HG03460 (cell line): ENCODE results near the gene KIZ.

Experiments
- ATAC-seq: cut with Tn5 transposase; IDR thresholded peaks from one replicate; pipeline ENCODE4 v1.9.1; 2021; ENCODE audit not compliant: unreplicated experiment

The KIZ gene, protein sequence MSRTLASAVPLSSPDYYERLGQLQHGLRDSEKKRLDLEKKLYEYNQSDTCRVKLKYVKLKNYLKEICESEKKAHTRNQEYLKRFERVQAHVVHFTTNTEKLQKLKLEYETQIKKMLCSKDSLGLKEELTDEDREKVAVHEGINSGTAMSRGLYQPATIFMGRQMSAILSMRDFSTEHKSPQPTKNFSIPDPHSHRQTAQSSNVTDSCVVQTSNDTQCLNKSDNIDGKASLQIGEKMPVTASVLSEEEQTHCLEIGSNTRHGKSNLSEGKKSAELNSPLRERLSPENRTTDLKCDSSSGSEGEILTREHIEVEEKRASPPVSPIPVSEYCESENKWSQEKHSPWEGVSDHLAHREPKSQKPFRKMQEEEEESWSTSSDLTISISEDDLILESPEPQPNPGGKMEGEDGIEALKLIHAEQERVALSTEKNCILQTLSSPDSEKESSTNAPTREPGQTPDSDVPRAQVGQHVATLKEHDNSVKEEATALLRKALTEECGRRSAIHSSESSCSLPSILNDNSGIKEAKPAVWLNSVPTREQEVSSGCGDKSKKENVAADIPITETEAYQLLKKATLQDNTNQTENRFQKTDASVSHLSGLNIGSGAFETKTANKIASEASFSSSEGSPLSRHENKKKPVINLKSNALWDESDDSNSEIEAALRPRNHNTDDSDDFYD

GRCh38 chr20:21125849-21126580 is at the start of gene KIZ:
KIZ (plus strand) TSS chr20:21126082; CDS start chr20:21126116, 34 bp downstream.
- peak; percentile 96 for ATAC-seq

DNA sequence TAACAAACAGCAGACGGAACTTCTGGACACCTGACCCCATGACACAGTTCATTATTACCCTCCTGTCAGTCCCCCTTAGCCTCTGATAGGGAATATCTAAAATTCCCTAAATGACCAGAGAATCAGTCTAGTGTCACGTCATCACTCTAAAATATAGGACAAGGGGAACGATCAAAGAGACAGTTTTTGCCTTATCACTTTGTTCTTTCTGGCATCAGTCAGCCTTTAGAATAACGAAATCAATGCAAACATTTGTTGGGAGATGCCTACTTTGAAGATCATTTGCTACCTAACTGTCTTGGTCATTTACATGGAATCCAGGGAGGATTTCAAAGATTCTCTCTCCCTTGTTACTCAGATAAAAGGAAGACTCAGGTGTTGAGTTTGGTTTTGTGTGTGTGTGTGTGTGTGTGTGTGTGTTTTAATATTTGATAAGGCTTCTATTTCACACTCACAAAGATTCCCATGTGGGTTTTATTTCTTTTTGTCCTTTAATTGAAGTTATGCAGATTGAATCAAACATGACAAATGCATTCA is 48.0 kb upstream of the KIZ start:
- ATAC-seq = no peak

GRCh38 chr20:21082584-21082983 is 43.3 kb upstream of the KIZ start:
- ATAC-seq = no peak

DNA sequence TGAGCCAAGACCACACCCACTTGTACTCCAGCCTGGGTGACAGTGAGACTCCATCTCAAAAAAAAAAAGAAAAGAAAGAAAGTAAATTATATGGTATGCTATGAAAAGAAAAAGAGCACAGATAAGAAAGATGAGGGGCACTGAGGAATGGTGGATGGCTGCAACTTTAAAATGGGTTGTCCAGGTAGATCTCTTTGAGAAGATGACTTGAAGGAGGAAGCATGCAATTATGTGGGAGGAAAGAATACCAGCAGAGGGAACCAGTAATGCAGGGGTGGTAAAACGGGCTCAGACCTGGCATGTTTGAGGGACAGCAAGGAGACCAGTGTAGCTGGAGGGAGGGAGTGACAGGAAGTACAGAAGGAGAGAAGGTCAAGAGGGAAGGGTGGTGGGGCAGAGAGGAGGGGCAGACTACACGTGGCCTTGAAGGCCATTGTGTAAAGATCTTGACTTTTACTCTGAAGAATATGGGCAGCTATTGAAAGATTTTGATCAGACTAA is 42.0 kb upstream of the KIZ start:
- ATAC-seq = no peak

DNA sequence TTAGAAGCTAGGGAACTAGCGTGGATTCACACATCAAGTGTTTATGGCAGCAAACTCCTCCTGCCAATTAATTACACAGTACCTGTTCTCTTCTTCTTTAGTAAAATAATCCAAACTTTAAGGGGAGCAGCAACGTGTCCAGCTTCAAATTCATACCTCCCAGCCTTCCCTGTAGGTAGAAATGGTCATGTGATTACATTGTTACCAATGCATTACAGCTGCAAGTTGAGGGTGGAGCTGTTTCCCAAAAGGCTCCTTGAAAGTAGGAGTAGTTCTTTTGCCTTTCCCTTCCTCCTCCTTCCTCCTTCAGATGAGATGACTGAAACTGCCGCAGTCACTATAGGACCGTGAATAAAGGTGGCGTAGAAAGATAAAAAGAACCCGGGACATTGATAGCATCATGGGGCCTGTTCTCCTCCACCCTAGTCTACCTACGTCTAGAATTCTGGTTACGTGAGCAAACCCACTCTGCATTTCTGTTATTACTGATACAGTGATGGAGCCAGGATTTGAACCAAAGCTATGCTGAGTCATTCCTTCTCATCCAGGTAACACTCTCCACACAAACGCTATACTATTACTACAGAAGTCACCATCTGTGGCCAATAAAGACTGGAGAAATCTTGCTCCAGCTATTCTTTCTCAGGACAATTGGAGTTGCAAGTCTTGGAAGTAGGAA is 37.9 kb upstream of the KIZ start:
- no peak for ATAC-seq

DNA sequence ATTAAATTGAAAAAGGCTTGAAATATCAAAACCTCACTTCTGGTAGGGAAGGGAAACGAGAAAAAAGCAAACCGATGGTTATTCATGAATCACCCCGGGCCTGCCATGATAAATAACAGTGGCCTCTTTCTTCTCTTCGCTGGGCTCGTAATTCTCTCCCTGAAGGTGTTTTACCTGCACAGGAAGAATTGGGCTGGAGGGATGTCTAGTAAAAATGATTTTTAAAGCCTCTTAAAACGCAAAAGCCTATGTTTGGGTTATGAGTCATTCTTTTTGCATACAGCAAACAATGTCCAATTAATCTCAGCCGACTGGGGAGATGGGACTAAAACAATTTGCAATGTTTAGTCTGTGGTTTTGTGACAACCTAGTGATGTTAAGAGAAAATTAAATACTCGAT is 36.5 kb upstream of the KIZ start:
- ATAC-seq = no peak

DNA sequence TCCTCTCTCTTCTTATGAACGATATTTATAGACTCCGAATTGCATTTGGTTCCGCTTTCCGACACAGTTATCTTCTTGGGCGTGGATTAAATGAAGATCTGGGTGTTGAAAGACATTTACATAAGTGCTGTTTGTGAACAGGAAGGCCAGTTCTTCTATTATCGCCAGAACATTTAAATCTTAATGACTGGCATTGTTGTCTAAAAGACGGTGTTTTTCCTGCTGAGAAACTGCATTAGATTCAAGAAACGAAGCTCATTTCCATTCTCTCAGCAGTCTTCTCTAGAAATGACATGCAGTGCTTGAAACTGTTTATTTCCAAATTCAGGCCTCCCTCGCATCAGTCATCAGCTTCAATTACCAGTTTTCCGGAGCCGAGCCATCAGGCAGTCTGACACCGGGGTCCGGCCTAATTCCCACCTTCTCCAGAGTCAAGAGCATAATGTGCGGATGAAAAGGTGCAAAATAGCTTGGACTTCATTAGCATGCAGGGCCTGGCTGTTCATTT is 35.7 kb upstream of the KIZ start:
- no peak for ATAC-seq

DNA sequence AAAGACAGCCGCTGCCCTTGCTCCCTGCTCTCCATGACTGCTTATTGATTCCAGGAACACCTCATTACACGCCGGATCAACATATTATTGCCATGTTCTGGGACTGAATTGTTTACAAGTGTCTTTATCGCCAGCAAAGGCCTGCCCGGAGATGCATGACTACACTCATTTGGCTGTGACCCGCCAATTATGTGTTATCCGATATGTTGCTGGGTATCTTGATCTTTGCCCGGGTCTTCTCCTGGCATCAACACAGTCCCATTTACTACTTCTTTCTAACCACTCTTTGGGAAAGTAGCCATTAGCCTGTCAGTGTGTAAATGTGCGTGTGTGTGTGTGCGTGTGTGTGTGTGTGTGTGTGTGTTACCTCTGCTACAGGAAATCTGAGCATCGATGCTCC is 35.2 kb upstream of the KIZ start:
- no peak for ATAC-seq

DNA sequence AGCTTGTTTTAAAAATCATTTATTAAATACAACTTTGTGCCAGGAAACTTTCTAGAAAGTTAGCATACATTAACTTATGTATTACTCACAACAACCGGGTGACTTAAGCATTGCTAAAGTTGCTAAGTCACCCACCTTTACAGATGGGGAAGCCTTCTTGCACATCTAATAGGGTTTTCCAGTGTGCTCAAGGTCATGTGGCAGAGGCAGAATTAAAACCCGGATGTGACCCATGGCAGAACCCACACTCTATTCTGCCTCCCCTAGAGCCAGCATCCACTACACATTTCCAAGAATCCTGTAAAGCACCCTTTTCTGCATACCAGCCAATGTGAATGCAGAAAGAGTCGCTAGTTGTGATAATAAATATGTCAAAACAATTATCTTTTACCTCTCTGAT is 33.1 kb upstream of the KIZ start:
- no peak for ATAC-seq

DNA sequence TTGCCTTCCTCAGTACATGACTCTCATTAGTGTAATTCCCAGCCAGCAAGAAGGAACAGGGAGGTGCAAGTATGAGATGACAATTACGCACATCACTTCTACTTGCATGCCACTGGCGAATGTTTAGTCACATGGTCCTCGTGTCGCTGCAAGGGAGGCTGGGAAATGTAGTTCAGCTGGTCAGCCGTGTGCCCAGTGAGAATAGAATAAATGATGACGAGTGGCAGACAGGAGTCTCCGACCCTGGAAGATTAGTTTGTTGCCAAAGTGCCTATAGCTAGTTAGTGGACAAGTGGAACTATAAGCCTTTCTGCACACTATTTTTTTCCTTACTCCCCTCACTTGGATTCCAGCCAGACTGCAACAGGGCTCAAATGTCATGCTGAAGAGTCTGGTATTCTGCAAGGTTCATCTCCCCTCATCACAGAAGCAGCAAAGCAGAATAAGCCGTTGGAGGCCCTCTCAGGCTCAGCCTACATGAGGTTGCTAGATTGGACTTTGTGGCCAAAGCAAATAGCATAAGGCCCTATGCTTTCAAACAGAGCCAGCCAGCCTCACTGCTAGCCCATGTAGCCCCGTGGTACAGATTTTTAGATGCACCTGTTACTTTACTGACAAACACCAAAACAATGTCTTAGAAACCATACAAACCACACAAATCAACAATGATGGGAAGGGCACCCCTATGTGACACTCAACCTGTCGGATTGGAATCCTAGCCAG is 29.4 kb upstream of the KIZ start:
- no peak for ATAC-seq

DNA sequence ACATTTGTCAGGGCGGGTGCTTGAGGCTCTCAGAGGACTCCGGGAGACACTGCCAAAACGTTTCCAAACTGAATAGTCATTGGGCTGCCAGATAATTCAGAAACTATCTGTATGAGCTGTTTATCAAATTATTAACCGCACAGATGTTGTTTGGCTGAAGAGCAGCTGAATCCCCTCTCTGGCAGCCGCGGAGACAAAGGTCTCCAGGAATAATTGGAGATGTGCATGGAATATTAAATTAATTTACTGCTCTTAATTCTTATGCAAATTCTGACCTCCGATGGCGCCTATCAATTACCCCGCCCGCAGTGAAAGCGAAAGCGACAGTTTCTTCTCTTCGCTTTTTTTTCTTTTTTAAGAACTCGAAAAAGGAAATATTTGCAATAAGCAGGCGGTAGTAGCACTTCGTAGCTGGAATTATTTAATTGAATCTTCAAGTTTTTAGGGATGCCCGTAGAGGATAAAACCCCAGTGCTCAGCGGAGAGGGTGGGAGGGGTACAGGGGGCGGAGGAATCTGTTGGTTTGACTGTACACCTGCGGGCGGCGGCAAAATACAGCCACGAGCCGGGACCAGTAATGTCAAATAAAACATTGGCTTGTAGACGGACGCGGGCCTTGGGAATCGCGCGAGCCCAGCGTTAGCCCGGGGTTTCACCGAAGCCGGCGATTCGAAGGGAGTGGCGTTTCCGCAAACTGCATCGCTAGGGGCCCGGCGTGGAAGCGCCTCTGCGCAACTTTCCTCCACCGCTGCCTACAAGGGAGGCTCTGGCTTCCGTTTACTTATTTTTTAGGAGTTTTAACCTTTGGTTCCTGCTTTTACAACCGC is 25.9 kb upstream of the KIZ start:
- no peak for ATAC-seq

DNA sequence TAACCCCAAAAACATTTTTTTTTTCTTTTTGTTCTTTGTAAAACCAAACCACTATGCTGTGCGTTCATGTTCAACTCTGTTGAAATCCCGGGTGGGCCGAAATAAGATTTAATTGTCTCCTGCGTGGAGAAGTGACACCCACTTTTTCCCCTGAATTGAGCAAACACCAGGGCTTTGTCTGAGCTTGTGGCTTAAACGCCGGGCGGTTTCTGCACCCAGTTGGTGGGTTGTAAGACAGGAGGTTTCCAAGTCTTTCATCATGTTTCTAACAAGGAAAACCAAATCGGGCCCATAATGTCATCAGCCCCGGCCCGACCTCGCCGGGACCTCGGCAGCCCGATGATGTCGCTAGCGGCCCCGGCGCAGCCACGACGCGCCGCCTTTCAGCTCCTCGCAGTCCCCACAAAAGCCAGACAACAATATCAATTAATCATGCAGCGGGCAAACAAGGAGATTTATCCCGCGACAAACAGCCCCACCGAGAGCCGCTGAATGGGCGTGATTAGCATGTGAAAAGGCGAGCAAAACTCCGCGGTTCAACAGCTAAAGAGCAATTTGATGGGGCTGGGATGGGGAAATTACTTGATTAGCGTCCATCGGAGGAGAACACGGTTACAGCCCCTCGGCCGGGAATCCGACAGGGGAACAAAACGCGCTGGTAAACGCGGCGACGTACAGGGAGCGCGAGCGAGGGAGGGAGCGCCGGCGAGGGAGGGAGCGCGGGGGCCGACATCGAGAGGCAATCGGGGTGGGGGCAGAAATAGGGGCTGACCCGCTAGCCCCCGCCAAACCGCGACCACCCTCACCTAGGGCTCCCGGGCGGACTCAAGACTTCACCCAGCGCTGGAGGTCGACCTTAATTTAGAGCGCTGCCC is 25.1 kb upstream of the KIZ start:
- ATAC-seq = no peak

GRCh38 chr20:21101453-21101931 is 24.4 kb upstream of the KIZ start:
- ATAC-seq = no peak

DNA sequence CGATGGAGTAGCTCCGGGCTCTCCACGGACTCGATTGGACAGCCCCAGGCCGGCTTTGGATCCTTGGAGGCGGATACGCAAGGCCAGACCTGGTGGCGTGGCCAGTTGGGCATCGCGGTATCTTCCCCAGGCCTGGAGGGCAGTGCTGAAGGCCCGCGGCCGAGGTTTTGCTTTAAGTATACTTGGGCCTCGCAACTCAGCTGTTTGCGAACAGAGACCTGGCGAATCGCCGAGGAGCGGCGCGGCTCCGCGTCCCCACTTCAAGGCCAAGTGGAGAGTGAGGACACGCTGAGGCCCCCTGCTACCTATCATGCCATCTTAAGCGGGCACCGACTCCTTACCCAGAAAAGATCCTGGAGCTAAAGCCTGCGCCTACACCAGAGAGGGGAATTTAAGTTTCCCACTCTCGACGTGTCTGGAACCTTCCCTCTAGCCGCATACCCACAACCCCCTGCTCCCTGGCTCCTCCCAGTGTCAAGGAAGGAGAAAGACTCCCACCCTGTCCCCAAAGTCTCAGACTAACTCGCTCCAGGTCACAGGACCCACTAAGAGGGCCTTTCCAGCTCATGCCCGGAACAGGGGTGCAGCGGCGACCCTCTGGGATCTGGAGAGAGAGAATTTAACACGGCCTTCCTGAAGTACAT is 23.8 kb upstream of the KIZ start:
- no peak for ATAC-seq

DNA sequence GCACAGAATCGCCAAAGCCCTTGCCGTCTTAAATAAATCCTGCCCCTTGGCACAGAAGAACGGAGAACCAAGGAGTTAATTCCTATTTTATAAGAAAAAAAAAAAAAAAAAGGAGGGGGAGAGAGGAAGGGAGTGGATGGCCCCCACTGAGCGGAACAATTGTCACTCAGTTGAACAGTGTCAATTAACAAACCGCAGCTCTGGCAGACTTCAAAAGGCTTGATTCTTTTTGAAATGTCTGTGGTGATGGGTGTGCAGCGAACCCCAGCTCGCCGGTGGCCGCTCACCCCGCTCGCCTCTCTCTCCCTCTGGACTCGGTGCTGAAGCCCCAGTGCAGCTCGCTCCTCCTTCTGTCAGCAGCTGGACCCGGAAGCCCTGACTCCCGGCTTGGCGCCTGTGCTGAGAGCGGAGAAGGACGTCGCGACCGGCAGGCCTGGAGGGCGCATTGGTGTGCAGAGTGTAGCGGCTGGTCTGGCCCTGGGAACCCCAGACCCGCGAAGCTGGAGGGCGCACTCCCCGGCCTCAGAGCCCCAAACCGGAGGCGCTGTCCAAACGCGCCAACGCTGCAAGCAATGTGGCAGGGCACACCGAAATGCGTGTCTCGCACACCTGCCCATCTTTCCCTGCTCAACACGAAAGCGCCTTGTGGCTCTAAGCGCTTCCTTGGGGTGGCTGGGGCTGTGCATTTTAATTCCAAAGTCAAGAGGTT is 23.1 kb upstream of the KIZ start:
- no peak for ATAC-seq

DNA sequence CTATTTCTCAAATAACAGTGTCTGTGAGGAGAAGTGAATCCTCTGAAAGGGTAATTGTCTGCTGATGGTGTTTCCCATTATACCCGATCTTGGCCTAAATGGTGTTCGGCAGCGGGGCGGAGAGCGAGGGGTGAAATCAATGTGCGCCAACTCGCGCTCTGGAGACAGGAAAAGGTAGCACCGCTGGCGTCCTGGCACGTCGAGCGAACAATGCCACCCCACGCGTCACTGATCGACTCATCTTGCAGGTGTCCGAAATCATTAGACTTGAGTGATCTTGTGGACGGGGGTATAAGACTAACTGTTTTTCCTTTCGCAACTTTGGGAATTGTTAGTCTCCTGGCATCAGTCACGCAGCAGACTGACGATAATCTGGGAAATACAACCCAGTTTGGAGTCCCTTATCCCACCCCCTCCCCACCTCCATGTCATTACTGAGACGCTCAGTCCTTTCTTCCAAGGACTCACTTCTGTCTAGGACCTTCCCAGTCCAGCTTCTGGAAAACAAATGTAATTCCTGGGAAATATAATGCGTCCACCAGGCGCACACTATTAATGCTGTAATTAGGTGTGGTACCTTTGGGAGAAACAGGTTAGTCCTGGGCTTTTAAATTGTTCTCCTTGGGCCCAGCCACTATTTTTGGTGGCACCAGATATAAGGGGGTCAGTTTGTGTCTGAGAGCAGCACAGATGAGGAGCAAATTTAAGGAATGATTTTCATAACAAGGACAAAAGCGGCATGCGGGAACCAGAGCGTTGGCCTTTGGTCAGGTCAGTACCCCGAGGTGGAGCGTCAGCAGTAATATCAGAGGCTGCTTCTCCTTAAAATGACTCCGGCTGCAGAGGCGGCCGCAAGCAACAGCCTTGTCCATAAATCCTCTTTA is 22.1 kb upstream of the KIZ start:
- ATAC-seq = no peak
